Subcutaneous adipose tissue (tissue), 4 donors: ENCODE results near the gene EEF2. TPM values are rescaled to one million over a fixed set of nuclear protein-coding genes. Genes with fewer than 3 reads are reported as not detected.

Experiments
- total RNA-seq, 4 donors: library from RNA; depleted of rRNA; stranded (reverse); fragments of >200 nt; gene quantifications; one replicate each; pipeline ENCODE4 v1.1.0, GENCODE V29; 2016
- TF ChIP-seq, protein P1 (sequence below): fragments of 450-650 bp; IDR thresholded peaks from one replicate; pipeline ENCODE4 v1.5.1; 2016; ENCODE audit warnings: low read depth, mild to moderate bottlenecking, control low read depth, antibody characterized with exemption, moderate library complexity

EEF2 gene
- total RNA-seq, 4 donors from 2014 or later, result 784 to 3,342 (median 1,545) TPM

DNA sequence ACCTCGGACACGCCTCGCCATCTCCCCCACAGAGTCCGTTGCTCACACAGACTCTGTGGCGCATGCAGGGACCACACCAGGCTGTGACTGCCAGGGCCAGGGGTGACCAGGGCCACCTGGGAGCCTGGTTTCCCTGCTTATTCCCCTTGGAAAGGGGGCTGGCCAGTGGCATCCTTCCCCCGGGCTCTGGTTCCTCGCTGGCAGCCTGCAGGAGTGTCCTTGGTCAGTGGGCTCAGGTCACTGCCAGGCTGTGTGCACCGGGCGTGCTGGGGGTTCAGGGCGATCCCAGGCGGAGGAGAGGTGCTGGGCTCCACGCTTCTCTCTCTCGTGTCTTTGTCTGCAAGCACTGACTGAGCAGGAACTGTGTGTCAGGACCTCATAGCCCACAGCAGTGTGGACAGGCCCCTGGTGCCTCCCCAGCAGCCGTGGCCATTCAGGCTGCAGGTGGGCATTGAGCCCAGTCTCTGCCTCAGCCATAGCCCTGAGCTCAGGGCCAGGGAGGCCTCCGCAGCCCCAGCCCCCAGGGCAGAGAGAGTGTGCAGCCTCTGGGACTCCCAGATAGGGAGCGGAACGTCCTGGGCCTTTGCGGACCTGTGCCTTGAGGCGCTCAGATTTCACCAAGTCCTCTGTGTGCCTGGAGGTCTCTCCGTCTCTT, 28.8 kb upstream of the EEF2 start:
- TF ChIP-seq, protein P1, sequence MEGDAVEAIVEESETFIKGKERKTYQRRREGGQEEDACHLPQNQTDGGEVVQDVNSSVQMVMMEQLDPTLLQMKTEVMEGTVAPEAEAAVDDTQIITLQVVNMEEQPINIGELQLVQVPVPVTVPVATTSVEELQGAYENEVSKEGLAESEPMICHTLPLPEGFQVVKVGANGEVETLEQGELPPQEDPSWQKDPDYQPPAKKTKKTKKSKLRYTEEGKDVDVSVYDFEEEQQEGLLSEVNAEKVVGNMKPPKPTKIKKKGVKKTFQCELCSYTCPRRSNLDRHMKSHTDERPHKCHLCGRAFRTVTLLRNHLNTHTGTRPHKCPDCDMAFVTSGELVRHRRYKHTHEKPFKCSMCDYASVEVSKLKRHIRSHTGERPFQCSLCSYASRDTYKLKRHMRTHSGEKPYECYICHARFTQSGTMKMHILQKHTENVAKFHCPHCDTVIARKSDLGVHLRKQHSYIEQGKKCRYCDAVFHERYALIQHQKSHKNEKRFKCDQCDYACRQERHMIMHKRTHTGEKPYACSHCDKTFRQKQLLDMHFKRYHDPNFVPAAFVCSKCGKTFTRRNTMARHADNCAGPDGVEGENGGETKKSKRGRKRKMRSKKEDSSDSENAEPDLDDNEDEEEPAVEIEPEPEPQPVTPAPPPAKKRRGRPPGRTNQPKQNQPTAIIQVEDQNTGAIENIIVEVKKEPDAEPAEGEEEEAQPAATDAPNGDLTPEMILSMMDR, result no peak

DNA sequence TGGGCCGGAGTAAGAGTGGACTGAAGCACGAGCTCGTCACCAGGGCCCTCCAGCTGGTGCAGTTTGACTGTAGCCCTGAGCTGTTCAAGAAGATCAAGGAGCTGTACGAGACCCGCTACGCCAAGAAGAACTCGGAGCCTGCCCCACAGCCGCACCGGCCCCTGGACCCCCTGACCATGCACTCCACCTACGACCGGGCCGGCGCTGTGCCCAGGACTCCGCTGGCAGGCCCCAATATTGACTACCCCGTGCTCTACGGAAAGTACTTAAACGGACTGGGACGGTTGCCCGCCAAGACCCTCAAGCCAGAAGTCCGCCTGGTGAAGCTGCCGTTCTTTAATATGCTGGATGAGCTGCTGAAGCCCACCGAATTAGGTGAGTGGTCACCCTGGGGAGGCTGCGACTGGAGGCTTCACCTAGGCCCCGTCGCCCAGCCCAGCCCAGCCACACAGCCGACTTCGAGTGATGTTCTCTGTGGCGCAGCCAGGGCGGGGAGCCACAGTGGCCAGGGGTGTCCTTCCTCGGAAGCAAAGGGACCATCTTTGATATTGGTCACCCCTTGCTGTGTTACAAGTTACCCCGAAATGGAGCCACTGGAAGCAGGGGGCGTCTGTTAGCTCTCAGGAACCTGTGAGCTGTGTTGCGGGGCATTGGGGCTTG, 27.8 kb upstream of the EEF2 start:
- TF ChIP-seq, protein P1, result no peak

DNA sequence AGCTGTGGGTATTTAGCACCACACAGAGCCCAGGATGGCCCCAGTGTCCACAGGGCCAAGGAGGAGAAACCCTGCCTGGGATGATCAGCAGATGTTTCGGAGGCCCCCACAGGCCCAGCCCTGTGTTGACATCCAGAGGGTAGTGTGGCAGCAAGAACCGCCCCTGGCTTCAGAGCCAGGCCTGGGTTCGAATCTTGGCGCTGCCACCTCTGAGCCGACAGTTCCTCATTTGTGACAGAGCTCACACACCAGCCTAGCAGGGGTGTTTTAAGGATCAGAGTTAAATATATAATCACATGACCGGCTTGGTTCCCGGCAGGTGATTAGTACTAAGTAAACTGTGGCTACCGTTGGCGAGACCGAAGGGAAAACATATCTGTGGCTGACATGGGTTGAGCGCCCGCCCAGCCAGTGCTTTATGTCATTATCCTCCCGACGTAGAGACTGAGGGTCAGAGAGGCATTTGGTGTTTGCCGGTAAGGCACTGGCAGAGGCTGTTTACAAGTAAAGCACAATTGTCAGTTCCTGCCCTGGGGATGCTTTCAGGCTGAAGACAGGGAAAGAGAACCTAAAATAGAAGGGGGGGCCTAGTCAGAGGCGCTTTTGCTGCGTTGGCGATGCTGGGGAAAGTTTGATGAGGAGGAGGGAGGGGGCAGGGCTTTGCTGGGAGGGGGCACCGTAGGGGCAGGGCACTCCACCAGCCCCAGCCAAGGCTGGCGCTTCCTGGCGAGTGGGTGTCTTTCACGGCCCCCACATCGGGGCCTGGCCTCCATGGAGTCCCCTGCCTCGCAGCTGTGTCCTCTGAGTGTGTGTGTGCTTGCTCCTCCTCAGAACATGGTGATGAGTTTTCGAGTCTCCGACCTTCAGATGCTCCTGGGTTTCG, 27.1 kb upstream of the EEF2 start:
- TF ChIP-seq, protein P1, result no peak

DNA sequence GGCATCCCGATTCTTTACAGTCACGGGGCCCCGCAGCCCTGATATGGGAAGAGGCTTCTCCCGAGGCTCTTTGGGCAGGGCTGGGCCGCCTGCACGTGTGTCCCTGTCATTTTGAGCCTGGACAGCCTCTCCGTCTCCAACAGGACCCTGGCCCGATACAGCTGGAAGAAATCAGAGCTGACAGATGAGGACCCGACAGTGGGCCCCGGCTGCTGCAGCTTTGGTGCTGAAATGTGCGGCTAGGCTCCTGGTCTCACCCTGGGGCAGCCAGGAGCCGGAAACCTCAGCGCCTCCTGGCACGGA, 25.5 kb upstream of the EEF2 start:
- TF ChIP-seq, protein P1, result no peak

DNA sequence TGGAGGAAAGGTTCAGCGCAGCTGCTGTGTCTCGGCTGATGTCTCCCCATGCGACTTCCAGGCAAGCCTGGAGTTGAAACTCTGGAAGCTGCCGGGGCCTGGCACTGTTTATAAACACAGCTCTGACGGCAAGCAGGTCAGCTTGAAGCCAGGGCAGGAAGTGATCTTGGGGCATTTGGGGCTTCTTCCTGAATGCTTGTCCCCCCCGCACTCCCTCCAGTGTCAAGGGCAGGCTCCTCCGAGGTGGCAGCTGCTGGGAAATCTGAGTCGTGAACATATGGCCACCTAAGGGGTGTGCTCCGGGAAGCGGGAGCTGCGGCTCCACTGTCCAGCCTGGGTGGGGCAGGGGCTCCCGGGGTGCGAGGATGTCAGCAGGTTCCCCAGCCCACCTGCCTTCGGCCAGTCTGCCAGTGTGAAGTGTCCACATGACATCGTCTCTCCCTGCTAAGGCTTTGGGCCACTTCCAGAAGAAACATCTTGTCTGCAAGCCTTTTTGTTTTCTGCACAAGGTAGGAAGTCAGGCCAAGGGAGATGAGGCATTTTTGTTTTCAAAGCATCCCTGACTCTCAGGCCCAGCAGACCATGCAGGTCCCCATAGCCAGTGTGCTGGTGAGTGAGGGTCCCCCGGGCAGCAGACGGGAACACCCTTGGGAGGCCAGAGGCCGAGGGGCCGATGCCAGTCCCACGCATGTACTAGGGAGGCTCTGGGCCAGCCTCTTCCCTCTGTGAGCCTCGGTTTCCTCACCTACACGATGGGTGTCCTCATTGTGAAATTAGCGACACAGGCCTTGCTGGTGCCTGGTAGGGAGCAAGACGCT, 24.9 kb upstream of the EEF2 start:
- TF ChIP-seq, protein P1, result no peak

DNA sequence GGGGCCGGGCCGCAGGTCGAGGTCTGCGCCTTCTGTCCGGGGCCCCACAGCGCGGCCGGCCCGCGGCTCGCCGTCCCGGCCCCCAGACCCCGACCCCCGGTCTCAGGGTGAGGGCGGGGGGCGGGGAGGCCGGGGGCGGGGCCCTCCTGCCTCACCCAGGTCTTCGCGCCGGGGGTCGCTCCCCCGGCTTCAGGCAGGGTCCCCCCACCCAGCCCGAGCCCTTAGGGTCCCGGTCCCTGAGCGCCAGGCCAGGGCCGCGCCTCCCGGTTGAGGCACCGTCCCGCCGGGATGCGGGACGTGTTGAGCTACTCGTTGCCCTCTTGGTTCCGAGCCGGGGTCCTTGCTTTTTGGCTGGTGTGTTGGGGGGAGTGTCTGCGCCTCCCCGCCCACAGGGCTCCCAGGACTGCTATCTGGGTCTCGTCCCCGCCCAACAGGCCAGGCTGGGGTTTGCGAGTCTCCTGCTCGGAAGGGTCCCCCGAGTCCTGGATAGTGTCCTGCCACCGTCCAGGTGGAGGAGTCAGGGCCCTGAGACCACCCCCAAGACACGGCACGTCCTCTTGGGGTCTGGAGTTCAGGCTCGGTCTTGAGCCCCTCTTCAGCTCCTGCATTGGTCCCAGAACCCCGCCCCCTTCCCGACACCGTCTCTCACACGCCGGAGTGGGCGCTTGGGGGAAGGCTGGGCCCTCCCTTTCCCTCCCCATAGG, 22.7 kb upstream of the EEF2 start:
- TF ChIP-seq, protein P1, result no peak
